ENCODE data around the gene USP34. TPM values are rescaled to one million over a fixed set of nuclear protein-coding genes. Genes with fewer than 3 reads are reported as not detected.

USP34 gene
- total RNA-seq, 1 experiment from 2014 or later, result 76.3 TPM

DNA sequence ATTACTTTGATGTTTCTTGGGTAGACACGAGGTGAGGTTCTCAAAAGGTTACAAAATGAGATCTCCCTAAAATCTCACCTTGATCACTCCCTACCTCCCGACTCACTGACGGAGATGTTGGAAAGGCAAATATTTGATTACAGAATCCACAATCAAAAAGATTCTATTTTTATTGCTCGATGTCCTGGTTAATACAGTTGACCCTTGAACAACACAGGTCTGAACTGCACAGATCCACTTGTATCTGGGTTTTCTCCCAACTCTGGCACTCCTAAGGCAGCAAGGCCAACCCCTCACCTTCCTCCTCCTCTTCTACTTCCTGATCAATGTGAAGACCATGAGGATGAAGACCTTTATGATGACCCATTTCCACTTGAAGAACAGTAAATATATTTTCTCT is 183.6 kb downstream of the USP34 start (continued):
- TF ChIP-seq ELF1 (IDR thresholded peaks at IDR 0.05; ENCODE audit: borderline replicate concordance, low read depth), result no peak
- TF ChIP-seq EGR1 (IDR thresholded peaks at IDR 0.05; ENCODE audit: low read depth), result no peak
- TF ChIP-seq CTCF (IDR thresholded peaks at IDR 0.05 in 2 of 3, conservative IDR thresholded peaks at IDR 0.05 in 1 of 3; ENCODE audit: borderline replicate concordance in 1 of 3, insufficient read depth in 1 of 3, low read depth in 2 of 3, low read length in 2 of 3), result no peak
- no peak for TF ChIP-seq SRF (IDR thresholded peaks at IDR 0.05; ENCODE audit: low read depth)

GRCh38 chr2:61283443-61284160 is 187.3 kb downstream of the USP34 start:
- Histone ChIP-seq H3K27ac (ENCODE audit: low read depth, low read length) (no peak overlapping the region), H3K27me3 (ENCODE audit: insufficient read depth, low read length) (no peaks in the 10 kb centered on the region), H3K9me3 (ENCODE audit: control insufficient read depth in 1 of 2, insufficient read depth in 1 of 2, low read depth in 1 of 2, low read length in 2 of 2) (no peaks in the 10 kb centered on the region), H3K79me2 (ENCODE audit: insufficient read depth, low read length) (no peaks in the 10 kb centered on the region), H3K4me3 (replicated peaks in 1 of 2; ENCODE audit: low read depth in 1 of 2, low read length in 2 of 2) (no peak overlapping the region), H3K4me1 (ENCODE audit: control insufficient read depth in 1 of 2, insufficient read depth in 2 of 2, low read length in 2 of 2) (no peaks in the 10 kb centered on the region), H2AFZ (ENCODE audit: low read depth, low read length, poor library complexity, severe bottlenecking) (no peak overlapping the region), H4K20me1 (ENCODE audit: insufficient read depth) (no peaks in the 10 kb centered on the region; the same call in 1 of the 2 replicates), H3K4me2 (ENCODE audit: low read length) (no peak overlapping the region), H3K9ac (ENCODE audit: low read length) (no peak overlapping the region), H3K36me3 (ENCODE audit: control insufficient read depth in 1 of 2, insufficient read depth in 2 of 2, low read length in 2 of 2) (peaks cover 10 to 14% of the 10 kb centered on the region in 2 experiments; a peak in 3 of 4 replicates), H3K9me2 (ENCODE audit: insufficient read depth) (no peaks in the 10 kb centered on the region)
- DNase-seq (ENCODE audit: low read depth, low spot score) (no peak), ATAC-seq (no peak)
- BruUV-seq (replicated peaks), result no TSS peak
- TF ChIP-seq POLR2A (IDR thresholded peaks at IDR 0.05; ENCODE audit: borderline replicate concordance, extremely low read depth, insufficient read depth, insufficient read length), result no peak
- ChIA-PET RAD21 (ENCODE audit: low non-redundant PET in 1 of 2, low total read pairs in 2 of 2, uncharacterized antibody in 2 of 2, unreplicated experiment in 2 of 2) (no interaction called here), POLR2A (no interaction called here), CTCF (interaction anchor here (1.0 kb wide), 1 partner anchor 35 kb away, joined by 3 read pairs; no protein-coding TSS in a partner anchor)
- intact Hi-C loops (cut with micrococcal nuclease), result no loop called here

Data from HCT116 (cell line).